GM21529 (cell line): ENCODE results near the gene RNF113B.

ENCODE experiments used
- ATAC-seq: cut with Tn5 transposase; IDR thresholded peaks from one replicate; pipeline ENCODE4 v1.9.1; 2021; ENCODE audit not compliant: unreplicated experiment

The RNF113B gene

GRCh38 chr13:98204546-98204945 is 27.5 kb upstream of the RNF113B start:
- no peak for ATAC-seq

- ATAC-seq, result no peak
Observed at GRCh38 chr13:98203646-98204326, 26.7 kb upstream of the RNF113B start.

DNA sequence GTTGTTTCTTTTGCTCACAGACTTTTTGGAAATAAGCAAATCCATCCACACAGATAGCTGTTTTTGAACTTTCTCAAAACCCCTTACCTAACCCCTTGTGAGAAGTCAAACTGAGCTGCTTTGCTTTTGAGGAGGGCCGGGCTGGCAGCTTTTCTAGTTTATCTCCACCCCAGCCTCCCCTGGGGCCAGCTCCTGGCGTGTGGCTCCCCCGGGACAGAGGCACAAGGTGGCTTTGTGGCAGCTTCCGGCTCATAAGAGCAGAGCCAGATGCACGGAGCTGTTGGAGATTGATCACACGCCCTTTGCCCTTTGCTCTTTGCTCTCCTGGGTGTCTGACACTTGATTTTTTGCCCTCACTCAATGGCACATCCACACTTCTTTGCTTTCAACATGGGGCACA is 24.9 kb upstream of the RNF113B start:
- ATAC-seq, result no peak

GRCh38 chr13:98201189-98201588 is 24.1 kb upstream of the RNF113B start:
- no peak for ATAC-seq

- ATAC-seq, result no peak
Observed at GRCh38 chr13:98200211-98200878, 23.3 kb upstream of the RNF113B start.

GRCh38 chr13:98199480-98199879 is 22.4 kb upstream of the RNF113B start:
- no peak for ATAC-seq

DNA sequence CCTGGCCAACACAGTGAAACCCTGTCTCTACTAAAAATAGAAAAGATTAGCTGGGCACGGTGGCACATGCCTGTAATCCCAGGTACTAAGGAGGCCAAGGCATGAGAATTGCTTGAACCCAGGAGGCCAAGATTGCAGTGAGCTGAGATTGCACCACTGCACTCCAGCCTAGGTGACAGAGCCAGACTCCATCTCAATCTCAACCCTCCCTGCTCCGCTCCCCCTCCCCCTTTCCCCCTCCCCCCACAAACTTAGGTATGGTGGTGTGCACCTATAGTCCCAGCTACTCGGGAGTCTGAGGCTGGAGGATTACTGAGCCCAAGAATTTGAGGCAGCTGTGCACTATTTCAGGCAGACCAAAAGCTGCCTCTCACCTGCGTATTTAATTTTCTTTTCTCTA is 21.6 kb upstream of the RNF113B start:
- no peak for ATAC-seq

- ATAC-seq, result no peak
Observed at GRCh38 chr13:98195054-98195791, 18.2 kb upstream of the RNF113B start.

DNA sequence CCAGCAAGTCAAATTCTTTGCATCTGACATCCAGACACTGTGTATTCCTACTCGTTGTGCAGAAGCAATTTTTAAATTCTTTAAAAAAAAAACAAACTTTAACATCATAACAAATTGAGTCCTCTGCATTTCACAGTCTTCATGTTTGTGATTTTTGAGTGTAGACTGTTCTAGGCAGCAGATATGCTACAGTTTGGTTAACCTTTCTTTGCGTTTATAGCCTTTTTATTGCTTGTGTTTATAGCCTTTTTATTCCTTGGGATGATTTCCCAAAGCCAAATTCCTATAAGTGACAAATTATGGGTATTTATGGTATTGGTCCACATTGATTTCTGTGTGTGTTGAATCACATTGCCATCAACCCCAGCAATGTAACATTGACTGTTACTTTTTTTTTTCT is 14.9 kb upstream of the RNF113B start:
- no peak for ATAC-seq

DNA sequence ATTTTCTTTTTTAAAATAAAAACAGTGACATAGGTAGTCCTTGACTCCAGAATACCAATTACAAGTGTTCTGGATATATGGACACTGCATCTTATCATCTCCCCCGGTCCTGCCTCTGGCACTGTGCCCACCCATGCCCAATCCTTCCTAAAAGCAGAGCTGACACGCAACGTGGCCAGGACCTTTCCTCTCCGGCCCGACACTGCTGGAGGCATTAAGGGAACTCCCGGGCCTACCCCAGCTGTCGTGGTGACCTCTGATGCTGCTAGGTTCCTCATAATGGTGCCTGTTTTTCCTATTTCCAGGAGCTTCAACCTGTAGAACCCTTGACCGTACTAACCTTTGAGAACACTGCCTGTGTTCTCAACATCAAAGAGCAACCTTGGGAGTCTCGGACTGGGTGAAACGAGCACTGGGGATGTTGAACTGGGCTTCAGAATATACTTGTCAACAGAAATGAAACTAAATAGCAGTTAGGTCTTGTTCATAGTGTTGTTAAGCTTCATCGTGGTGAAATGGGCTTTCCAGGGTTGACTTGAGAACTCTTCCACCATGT is 13.9 kb upstream of the RNF113B start:
- ATAC-seq, result no peak

- ATAC-seq, result no peak
Observed at GRCh38 chr13:98189841-98190505, 12.9 kb upstream of the RNF113B start.

GRCh38 chr13:98188544-98189166 is 11.6 kb upstream of the RNF113B start:
- ATAC-seq, result no peak

- ATAC-seq, result no peak
Observed at GRCh38 chr13:98187965-98188261, 10.8 kb upstream of the RNF113B start.

DNA sequence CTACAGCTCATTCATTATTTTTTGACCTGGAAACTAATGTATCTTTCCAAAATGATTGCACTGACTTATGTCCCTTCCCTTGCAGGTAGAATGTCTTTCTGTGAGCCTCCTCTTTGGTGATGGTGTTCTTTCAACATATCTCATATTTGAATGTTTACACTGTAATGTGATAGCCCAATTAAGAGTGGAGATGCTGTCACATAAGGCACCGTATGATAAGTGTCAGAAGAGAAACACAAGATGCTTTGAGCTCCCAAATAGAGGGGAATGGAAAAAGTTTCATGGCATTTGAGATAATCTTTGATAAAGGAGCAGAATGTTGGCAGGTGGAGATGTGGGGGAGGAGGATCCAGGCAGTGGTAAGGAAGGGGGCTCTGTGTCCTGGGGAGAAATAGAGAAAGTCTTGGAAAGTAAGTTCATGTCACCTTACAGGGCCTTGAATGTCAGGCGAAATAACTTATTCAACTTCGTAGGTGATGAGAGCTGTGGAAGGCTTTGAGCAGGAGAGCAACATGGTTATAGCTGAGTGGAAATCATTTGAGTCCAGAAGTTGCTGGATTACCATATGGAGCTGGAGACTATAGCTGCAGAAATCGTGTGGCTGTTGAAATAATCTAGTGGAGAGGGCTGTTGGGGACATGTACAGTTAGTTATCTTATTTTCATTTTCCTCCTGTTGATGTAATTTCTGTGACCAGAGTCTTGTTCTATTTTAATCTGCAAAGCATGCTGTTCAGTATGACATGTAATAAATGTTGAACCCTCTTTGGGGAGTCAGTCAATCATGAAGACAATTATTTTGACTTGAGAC is 10.3 kb upstream of the RNF113B start:
- ATAC-seq, result no peak

DNA sequence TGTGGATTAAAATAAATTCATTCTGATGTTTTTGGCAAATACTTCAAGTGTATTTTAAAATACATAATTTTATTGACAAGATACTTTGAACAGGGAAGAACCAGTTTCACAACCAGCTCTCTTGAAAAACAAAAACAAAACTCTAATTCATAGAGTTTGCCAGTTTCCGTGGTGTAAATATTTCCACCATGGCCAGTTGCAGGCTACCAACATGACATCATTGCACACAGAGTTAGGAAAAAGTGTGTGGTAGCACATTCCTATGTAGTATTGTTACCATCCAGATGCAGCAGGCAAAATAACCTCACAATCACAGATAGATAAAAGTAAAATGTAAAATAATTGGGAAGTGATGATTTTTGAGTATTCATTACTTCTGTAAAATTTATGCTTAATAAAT is 7.7 kb upstream of the RNF113B start:
- ATAC-seq, result no peak

- ATAC-seq, result no peak
Observed at GRCh38 chr13:98182589-98182988, 5.5 kb upstream of the RNF113B start.

GRCh38 chr13:98182153-98182552 is 5.1 kb upstream of the RNF113B start:
- ATAC-seq, result no peak

- no peak for ATAC-seq
Observed at GRCh38 chr13:98181111-98181815, 4.2 kb upstream of the RNF113B start.

- no peak for ATAC-seq
Observed at GRCh38 chr13:98180092-98180491, 3.0 kb upstream of the RNF113B start.

- ATAC-seq, result no peak
Observed at GRCh38 chr13:98175823-98176222, 1.2 kb downstream of the RNF113B start.
